Activated CD8-positive, alpha-beta T cell treated with anti-CD3 and anti-CD28 coated beads for 36 hours (primary cell): Measurements from ENCODE around the gene TMOD1. TPM values are rescaled to one million over a fixed set of nuclear protein-coding genes. Genes with fewer than 3 reads are reported as not detected.
A peak's percentile ranks its signal among the peaks of the same experiment; 100 is the strongest.
"Not testable (repeated sequence)": the region's sequence is repeated elsewhere in the genome, so short reads cannot be mapped to it uniquely, and the experiment has no call there.

Experiments
- ATAC-seq: fragments of 200-7000 bp; cut with Tn5 transposase; one replicate; pipeline ENCODE4 v1.10.0; 2021; ENCODE audit warnings: mild to moderate bottlenecking, moderate library complexity
- CTCF ChIA-PET: fragments of 350-600 bp; sonication (Branson Sonifier 250); formaldehyde crosslinking; loops from one replicate; lab custom pipeline; 2021; ENCODE audit warnings: antibody characterized with exemption; lab: Charles Lee
- POLR2A ChIA-PET: fragments of 350-600 bp; sonication (Branson Sonifier 250); formaldehyde crosslinking; loops from one replicate; lab custom pipeline; 2021; ENCODE audit warnings: antibody characterized with exemption; lab: Charles Lee
- DNase-seq: peaks from one replicate; pipeline ENCODE4 v3.0.0-alpha.2; 2020
- H3K27ac Mint-ChIP-seq: one replicate; pipeline ENCODE4 v1.8.0; 2021; ENCODE audit warnings: mild to moderate bottlenecking, mixed read lengths
- H3K27me3 Mint-ChIP-seq: one replicate; pipeline ENCODE4 v1.8.0; 2021; ENCODE audit warnings: mixed read lengths
- H3K36me3 Mint-ChIP-seq: one replicate; pipeline ENCODE4 v1.8.0; 2021; ENCODE audit warnings: low read depth, mixed read lengths
- H3K4me1 Mint-ChIP-seq: one replicate; pipeline ENCODE4 v1.8.0; 2021; ENCODE audit warnings: low read depth, mixed read lengths
- H3K4me3 Mint-ChIP-seq: one replicate; pipeline ENCODE4 v1.8.0; 2021; ENCODE audit warnings: mild to moderate bottlenecking, moderate library complexity, mixed read lengths
- H3K9me3 Mint-ChIP-seq: one replicate; pipeline ENCODE4 v1.8.0; 2021; ENCODE audit warnings: mixed read lengths
- intact Hi-C: fragments of 100-400 bp; cut with micrococcal nuclease; formaldehyde crosslinking; loops from one replicate; pipeline ENCODE4 v1.10.0; 2022
- total RNA-seq, 2 experiments: library from RNA; stranded (reverse); gene quantifications; one replicate each; pipeline ENCODE4 v1.2.3, GENCODE V29; 2021
- TF ChIP-seq, protein P1 (sequence below): fragments of 200-600 bp; IDR thresholded peaks from one replicate; pipeline ENCODE4 v1.8.0; 2022; ENCODE audit warnings: antibody characterized with exemption, mild to moderate bottlenecking

Gene TMOD1
- total RNA-seq, 2 experiments from 2014 or later: 0.47 to 0.60 TPM

DNA sequence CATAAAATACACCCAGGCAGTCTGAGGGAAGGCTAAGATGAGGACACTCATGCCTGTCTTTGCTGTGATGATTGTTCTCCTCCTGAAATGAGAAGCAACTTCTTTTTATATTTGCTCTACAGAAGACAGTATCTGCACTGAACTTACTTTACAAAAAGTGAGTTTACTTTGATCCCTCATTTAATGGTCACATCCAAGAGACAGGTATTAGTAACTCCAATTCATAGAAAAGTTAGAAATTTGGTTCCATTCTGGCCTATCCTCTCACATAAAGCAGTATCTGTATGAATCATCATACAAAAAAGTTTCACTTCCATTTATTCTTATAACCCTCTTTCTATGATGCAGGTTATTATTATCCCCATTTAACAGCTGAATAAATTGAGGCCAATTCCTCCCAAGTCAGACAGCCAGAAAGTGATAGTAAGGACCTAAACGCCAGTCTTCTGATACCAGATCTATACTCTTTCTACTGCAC is 116.5 kb downstream of the TMOD1 start:
- H3K27me3 Mint-ChIP-seq: no peaks in the 10 kb centered on the region
- DNase-seq (no peak), ATAC-seq (peak; percentile 82)
- no peaks in the 10 kb centered on the region for H3K9me3 Mint-ChIP-seq
- CTCF ChIA-PET: interaction anchor here (0.8 to 5.0 kb wide), 6 partner anchors 13 to 231 kb away, joined by 3 to 81 read pairs (median 3); partner anchors contain the start of genes NCBP1, TMOD1 and TSTD2
- no peak overlapping the region for H3K4me3 Mint-ChIP-seq
- POLR2A ChIA-PET: no interaction called here
- TF ChIP-seq, protein P1, sequence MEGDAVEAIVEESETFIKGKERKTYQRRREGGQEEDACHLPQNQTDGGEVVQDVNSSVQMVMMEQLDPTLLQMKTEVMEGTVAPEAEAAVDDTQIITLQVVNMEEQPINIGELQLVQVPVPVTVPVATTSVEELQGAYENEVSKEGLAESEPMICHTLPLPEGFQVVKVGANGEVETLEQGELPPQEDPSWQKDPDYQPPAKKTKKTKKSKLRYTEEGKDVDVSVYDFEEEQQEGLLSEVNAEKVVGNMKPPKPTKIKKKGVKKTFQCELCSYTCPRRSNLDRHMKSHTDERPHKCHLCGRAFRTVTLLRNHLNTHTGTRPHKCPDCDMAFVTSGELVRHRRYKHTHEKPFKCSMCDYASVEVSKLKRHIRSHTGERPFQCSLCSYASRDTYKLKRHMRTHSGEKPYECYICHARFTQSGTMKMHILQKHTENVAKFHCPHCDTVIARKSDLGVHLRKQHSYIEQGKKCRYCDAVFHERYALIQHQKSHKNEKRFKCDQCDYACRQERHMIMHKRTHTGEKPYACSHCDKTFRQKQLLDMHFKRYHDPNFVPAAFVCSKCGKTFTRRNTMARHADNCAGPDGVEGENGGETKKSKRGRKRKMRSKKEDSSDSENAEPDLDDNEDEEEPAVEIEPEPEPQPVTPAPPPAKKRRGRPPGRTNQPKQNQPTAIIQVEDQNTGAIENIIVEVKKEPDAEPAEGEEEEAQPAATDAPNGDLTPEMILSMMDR: no peak
- intact Hi-C loops: no loop called here
- peaks cover 21% of the 10 kb centered on the region for H3K4me1 Mint-ChIP-seq
- H3K27ac Mint-ChIP-seq: peak overlapping the region; percentile 56
- H3K36me3 Mint-ChIP-seq: peaks cover 23% of the 10 kb centered on the region

DNA sequence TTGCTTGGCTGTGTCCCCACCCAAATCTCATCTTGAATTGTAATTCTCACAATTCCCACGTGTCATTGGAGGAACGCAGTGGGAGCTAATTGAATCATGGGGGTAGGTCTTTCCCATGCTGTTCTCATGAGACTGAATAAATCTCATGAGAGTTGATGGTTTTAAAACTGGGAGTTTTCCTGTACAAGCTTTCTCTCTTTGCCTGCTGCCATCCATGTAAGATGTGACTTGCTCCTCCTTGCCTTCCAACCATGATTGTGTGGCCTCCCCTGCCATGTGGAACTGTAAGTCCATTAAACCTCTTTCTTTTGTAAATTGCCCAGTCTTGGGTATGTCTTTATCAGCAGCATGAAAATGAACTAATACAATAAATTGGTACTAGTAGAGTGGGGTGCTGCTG is 118.6 kb downstream of the TMOD1 start:
- CTCF ChIA-PET, H3K9me3 Mint-ChIP-seq, DNase-seq, H3K4me3 Mint-ChIP-seq, H3K27me3 Mint-ChIP-seq, intact Hi-C loops, ATAC-seq, POLR2A ChIA-PET: not testable (repeated sequence)
- peaks cover 21% of the 10 kb centered on the region for H3K4me1 Mint-ChIP-seq
- H3K27ac Mint-ChIP-seq: peak overlapping the region; percentile 17
- H3K36me3 Mint-ChIP-seq: peaks cover 31% of the 10 kb centered on the region

DNA sequence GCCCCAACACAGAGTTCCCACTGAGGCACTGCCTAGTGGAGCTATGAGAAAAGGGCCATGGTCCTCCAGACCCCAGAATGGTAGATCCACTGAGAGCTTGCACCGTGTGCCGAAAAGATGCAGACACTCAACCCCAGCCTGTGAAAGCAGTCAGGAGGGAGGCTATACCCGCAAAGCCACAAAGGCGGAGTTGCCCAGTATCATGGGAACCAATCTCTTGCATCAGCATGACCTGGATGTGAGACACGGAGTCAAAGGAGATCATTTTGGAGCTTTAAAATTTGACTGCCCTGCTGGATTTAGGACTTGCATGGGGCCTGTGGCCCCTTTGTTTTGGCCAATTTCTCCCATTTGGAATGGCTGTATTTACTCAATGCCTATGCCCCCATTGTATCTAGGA is 121.0 kb downstream of the TMOD1 start:
- CTCF ChIA-PET, H3K27me3 Mint-ChIP-seq, H3K27ac Mint-ChIP-seq, ATAC-seq, H3K9me3 Mint-ChIP-seq, intact Hi-C loops, H3K4me3 Mint-ChIP-seq, DNase-seq: not testable (repeated sequence)
- H3K4me1 Mint-ChIP-seq: peaks cover 20% of the 10 kb centered on the region
- POLR2A ChIA-PET: interaction anchor here (0.9 kb wide), 1 partner anchor 14 kb away, joined by 3 read pairs; no protein-coding TSS in a partner anchor
- H3K36me3 Mint-ChIP-seq: peaks cover 29% of the 10 kb centered on the region

DNA sequence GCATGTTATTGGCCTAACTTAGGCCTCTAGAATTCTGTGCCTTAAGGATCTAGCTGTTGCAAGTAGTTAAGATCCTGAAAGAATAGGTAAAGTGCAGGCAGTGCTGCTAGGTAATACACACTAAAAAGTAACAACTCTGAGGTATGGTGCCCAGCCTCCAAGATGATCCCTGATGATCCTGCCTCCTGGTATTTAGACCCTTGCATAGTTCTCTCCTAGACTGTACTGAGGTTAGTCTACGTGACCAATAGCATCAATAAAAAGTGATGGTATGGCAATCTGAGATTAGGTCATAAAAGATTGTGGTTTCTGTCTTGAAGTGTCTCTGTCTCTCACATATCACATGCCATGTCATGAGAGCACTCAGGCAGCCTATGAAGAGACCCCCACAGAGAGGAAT is 122.5 kb downstream of the TMOD1 start:
- Mint-ChIP-seq H3K9me3 (no peaks in the 10 kb centered on the region), H3K36me3 (peaks cover 29% of the 10 kb centered on the region), H3K27me3 (no peaks in the 10 kb centered on the region), H3K27ac (no peak overlapping the region), H3K4me3 (no peak overlapping the region), H3K4me1 (peaks cover 15% of the 10 kb centered on the region)
- TF ChIP-seq, protein P1: no peak
- ChIA-PET POLR2A (interaction anchor here (0.6 to 1.1 kb wide), 2 partner anchors 9 to 12 kb away, joined by 3 read pairs; no protein-coding TSS in a partner anchor), CTCF (interaction anchor here (1.3 to 2.1 kb wide), 3 partner anchors 8 to 155 kb away, joined by 3 to 11 read pairs (median 5); no protein-coding TSS in a partner anchor)
- no peak for DNase-seq
- ATAC-seq: peak; percentile 49
- intact Hi-C loops: no loop called here

DNA sequence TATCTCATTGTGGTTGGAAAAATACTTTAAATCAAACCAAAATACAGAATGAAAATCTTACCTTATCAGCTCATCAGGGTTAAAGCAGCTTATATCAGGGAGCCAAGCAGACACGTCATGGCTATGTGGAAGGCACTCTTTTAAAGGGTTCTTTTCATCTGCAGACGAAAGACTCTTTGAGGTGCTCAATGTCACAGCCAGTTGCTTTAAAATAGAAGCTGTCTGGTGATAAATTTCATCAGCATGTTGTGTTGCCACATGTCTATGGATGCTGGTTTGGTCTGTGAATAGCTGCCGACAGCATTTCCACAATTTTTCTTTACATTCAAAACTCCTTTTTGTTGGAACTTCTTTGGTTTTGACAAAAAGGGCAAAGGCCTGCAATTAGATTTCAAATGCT is 124.2 kb downstream of the TMOD1 start:
- Mint-ChIP-seq H3K4me3 (no peak overlapping the region), H3K27ac (no peak overlapping the region), H3K9me3 (no peaks in the 10 kb centered on the region), H3K36me3 (peaks cover 23% of the 10 kb centered on the region), H3K4me1 (peaks cover 22% of the 10 kb centered on the region), H3K27me3 (no peaks in the 10 kb centered on the region)
- TF ChIP-seq, protein P1: no peak
- DNase-seq (no peak), ATAC-seq (no peak)
- ChIA-PET POLR2A (no interaction called here), CTCF (interaction anchor here (0.9 kb wide), 1 partner anchor 27 kb away, joined by 3 read pairs; no protein-coding TSS in a partner anchor)
- intact Hi-C loops: no loop called here

DNA sequence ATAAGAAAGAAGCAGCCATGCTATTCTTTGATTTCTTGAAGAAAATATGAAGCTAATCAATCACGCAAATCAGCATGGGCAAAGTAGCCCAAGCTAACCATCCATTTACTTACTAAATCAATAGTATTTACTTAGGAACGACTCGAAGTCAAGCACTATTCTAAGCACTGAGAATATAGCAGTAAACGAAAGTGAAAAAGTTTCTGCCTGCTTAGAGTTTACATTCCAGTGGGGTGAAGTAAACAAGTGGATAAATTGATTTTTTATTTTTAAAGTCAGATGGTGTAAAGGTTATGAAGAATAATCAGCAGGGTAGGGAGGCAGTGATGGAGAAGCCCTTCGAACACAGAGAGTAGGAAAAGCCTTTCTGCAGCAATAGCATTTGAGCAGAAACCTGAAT is 126.2 kb downstream of the TMOD1 start:
- Mint-ChIP-seq H3K27me3 (no peaks in the 10 kb centered on the region), H3K4me1 (peaks cover 31% of the 10 kb centered on the region), H3K4me3 (no peak overlapping the region), H3K9me3 (no peaks in the 10 kb centered on the region), H3K36me3 (peaks cover 13% of the 10 kb centered on the region), H3K27ac (no peak overlapping the region)
- no peak for DNase-seq
- ATAC-seq: no peak
- ChIA-PET CTCF (interaction anchor here (1.3 to 7.7 kb wide), 3 partner anchors 11 to 29 kb away, joined by 4 to 81 read pairs (median 10); no protein-coding TSS in a partner anchor), POLR2A (no interaction called here)
- intact Hi-C loops: no loop called here
- TF ChIP-seq, protein P1: no peak
